Measurements from ENCODE around the gene RASA2.

The RASA2 gene

DNA sequence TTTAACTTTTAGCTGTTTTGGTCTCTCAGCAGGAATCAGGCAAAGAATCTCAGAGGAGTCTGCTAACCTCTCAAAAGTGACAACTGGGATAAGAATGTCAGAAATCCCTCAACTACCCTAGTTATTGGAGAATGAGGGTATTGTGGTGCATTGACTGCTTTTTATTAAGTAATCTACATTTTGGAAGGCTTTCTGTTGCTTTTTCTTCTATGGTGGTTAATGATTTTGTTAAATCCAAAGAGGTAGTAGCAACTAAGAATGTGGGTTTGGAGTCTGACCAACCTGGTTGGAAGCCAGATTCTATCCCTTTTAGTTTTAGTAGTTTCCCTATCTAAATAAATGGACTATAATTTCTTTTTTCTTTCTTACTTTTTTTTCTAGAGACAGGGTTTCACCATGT, 156.6 kb downstream of the RASA2 start:
- DNase-seq (ENCODE audit: low read depth in 2 of 3, low spot score in 1 of 3): no peak

DNA sequence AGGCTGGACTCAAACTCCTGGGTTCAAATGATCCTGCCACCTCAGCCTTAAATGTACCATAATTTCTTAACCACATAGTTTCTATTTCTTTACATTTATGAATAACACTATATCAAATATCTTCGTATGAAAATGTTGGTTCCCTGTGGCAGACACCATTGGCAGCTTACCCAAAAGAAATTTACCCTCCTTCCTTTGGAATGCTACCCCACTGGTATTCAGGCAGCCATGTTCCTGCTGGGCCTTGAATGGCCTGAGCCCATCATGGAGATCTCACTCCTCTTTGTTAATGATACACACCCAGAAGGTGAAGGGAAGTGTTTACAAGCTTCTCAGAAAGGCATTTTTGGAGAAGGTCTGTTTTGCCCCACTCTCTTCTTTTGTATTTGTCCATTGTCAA, 157.0 kb downstream of the RASA2 start:
- no peak for DNase-seq (ENCODE audit: low read depth in 2 of 3, low spot score in 1 of 3)

DNA sequence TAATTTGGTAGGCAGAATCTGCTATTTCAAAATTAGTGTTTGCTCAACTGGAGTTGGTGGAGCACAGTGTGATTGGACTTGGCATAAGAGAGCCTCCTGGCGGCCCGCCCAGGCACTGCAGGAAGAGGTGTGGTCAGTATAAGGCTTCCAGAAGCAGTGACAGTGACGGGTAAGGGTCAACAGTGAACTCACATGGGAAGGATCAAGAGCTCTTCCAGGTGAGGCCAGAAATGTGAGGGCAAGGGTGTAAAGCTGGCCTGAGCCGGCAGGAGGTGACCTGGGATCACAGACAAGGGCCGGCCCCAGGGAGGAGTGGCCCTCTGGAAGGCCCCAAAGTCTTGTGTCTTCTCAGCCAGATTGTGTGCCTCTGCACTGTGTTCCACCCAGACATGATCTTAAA, 158.1 kb downstream of the RASA2 start:
- peak; percentile 42 to 73 (median 68) for DNase-seq (ENCODE audit: low read depth in 2 of 3, low spot score in 1 of 3)

DNA sequence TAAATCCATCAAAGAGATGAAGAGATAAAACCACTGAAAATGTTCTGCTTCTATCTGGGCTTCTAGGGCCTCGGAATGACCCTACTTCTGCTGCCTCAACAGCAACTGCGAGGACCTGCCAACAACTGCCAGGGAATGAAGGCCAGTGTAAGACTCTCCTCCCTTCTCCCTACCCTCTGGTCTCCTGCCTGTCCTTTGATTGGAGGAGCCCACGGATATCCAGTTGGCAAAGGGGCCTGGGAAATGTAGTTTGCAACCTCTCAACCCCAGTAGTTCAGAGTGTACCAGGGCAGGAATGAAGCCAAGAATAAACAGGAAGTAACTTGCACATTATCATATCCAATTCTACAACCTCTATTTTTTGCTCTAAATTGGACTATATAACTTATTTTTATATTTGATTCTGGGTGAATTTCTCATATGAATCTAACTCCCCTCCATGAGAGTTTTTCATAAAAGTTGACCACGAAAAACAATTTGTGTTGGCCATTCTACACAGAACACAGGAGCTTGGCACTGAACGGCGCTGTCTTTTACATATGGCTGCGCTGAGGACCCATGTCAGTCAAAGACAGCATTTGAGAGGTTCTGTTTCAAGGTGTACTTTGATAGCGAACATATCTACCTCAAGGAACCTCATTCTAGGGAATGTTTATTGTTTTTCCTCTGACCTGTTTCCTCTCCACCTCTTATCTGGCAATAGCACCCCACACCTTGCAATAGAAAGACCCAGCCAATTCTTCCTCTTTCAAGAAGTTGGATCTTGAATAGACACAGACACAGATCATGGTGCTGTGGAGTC, 160.1 kb downstream of the RASA2 start:
- DNase-seq (ENCODE audit: low read depth in 2 of 3, low spot score in 1 of 3): no peak

DNA sequence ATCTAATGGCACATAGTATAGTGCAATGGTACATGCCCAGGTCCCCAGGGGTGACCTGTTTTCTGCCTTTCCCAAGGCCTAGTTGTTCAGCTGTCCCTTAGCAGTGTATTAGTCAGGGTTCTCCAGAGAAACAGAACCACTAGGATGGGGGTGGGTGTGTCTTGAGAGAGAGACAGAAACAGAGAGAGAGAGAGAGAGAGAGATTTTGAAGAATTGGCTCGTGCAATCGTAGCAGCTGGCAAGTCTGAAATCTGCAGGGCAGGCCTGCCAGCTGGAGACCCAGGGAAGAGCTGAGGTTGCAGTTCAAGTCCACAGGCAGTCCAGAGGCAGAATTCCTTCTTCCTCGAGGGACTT, 160.7 kb downstream of the RASA2 start:
- no peak for DNase-seq (ENCODE audit: low read depth in 2 of 3, low spot score in 1 of 3)

DNA sequence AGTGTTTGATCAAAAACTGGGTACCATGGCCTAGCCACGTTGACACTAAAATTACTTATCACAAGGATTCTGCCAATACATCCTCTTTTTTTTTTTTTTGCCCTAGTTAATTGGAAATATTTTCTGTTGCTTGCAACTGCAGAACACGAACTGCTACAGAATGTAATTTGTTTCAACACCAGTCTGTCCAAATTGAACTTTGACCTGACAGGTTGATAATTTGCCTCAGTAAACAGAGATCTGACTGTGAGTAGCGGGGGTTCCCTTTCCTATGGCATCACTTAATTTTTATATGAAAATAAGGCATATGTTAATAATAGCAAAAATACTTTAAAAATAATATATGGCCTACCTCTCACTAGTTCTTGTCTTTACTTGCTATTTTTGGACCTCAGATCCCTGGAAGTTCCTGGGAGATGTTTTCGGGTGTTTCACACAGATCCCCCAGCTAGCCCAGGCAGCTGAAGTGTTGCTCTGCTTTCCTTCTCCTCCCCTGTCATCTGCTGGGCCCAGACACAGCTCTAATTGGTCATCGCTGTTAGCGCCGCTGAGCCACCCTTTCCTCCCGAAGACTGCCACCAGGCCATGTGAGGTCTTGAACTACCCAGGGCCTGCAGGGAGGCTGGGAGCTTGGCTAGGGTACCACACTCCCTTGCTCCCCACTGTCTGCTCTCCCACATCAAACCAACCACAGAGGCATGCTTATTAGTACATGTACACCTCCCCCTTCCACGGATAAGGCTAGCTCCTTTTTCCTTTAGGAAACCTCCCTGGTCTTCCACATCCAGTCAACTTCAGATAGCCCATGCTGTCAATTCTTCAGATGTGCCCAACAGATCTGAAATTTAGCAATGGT, 161.5 kb downstream of the RASA2 start:
- no peak for DNase-seq (ENCODE audit: low read depth in 2 of 3, low spot score in 1 of 3)

DNA sequence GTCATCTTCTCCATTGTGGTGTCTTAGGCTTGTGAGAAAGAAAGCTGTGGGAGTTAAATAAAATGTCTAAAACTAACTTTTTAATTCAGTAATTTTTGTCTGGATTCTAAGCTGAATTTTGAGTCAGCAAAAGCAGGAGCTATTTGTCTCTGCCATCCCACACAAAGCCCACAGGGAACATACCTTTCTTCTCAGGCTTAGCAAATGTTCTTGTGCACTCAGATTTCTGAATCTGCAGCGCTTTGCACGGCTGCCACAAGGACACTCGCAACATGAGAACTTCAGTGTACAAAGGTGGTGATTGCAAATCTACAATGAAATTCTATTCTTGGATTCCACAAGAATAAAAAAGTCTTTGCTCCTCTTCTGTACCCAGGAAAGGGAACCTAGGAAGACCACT, 163.0 kb downstream of the RASA2 start:
- DNase-seq (ENCODE audit: low read depth in 2 of 3, low spot score in 1 of 3): no peak

DNA sequence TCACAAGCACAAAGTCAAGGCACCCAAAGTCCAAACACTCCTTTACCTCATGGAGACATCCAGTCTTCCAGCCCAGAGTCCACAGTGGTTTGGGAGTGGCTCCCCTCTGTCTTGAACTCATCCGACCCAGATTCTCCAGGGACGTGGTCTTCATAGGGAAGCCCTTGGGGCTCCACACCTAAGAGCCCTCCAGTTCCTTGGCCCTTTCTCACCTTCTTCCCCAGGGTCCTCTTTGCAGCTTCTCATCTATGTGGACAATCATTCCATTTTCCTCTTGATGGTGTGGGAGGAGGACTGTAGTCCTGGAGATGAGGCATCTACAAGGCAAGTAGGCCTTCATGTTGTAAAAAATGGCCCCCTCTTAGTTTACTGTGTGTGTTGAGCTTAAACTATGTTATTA, 164.0 kb downstream of the RASA2 start:
- DNase-seq (ENCODE audit: low read depth in 2 of 3, low spot score in 1 of 3): no peak

DNA sequence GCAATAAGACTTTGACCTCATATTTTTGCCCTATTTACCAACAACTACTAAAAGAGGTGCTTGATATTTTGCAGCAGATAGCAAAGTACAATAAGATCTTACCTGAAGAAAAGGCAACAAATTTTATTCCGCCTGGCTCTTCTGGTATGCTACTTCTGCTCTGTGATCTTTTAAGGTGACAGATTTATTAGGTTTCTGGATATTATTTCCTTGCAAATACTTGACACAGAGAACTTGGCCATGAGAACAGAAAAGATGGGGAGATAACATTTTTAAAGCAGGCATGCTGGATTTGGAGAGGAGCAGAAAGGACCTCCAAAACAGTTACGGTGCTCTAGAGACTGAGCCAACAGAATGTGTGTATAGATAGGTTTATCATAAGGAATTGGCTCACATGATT, 164.6 kb downstream of the RASA2 start:
- DNase-seq (ENCODE audit: low read depth in 2 of 3, low spot score in 1 of 3): no peak

DNA sequence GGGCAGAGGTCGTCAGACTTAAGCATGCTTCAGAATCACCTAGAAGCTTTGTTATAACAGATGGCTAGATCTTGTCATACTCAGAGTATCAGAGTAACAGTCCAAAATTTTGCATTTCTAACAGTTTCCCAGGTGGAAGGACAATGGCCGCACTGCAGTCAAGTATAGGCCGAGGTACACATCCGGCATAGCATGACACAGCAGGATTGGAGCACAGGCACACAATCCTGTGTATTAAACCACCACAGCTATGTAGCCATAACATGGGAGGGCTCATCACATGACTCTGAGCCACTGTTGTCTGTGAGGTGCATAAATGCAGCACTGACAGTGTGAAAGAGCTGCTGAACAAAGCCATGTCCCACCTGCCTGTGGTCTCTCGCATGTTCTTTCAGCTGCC, 165.5 kb downstream of the RASA2 start:
- no peak for DNase-seq (ENCODE audit: low read depth in 2 of 3, low spot score in 1 of 3)

DNA sequence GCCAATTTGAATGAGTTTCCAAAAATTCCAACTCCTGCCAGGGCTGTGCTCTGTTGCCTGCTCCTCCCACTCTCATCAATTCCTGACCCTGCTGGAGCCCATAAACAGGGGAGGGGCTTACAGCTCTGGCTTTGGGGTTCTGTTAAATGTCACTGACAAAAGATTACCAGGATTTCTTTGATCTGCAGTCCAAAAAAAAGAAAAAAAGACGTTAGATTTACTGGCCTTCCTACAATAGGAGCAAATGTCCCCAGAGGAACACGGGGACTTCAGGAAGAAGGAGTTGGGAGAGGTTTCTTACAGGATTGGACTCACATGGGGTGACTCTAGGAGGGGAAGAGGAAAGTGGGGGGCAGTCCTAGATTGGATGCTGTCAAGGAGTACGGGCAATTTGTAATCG, 167.0 kb downstream of the RASA2 start:
- no peak for DNase-seq (ENCODE audit: low read depth in 2 of 3, low spot score in 1 of 3)

DNA sequence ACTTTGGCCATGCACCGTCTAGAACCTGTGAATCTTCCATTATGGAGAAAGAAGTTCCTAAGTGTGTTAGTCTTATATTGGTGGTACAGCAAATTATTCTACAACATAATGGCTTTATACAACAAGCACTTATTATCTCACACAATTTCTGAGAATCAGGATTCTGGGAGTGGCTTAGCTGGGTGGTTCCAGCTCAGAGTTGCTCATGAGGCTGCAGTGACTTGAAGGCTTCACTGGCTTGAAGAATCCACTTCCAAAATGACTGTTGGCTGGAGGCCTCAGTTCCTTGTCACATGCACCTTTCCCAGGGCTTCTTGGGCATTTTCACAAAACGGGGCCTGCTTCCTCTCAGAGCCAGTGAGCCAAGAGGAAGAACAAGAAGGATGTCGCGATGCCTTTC, 169.0 kb downstream of the RASA2 start:
- DNase-seq (ENCODE audit: low read depth in 2 of 3, low spot score in 1 of 3): no peak

DNA sequence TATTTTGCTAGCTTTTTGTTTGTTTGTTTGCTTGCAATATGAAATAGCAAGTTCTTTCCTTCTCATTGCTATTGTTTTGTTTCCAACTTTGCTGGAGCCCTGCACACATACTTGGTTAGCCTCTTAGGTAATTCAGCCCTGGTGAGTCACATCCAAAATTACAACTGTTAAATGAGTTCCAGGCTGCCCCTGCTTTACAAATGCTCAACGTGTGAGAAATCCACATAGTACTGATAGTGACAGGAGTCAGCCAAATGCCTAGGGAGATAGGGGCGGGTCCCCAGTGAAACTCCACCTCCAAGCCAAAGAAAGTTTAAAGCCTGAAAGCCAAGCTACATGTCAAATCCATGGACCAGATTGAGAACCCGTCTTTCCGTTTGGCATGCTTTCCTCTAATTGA, 169.9 kb downstream of the RASA2 start:
- no peak for DNase-seq (ENCODE audit: low read depth in 2 of 3, low spot score in 1 of 3)

DNA sequence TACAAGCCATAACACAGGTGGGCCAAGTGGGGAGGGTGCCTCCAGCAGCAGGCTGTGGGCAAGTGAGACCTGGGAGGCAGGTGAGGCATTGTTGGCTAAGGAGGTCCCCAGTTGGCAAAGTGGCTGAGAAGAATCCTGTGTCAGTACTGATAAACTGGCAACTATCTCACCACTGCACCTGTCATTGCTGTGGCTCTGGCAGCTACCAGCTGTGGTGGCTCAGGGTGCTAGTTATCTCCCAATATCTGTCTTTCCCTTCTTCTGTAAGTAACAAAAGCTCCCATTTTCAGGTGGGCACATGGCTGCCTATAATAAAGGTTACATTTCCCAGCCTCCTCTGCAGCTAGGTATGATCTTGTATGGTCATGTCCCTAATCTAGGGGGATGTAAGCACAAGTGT, 170.7 kb downstream of the RASA2 start:
- DNase-seq (ENCODE audit: low read depth in 2 of 3, low spot score in 1 of 3): no peak

DNA sequence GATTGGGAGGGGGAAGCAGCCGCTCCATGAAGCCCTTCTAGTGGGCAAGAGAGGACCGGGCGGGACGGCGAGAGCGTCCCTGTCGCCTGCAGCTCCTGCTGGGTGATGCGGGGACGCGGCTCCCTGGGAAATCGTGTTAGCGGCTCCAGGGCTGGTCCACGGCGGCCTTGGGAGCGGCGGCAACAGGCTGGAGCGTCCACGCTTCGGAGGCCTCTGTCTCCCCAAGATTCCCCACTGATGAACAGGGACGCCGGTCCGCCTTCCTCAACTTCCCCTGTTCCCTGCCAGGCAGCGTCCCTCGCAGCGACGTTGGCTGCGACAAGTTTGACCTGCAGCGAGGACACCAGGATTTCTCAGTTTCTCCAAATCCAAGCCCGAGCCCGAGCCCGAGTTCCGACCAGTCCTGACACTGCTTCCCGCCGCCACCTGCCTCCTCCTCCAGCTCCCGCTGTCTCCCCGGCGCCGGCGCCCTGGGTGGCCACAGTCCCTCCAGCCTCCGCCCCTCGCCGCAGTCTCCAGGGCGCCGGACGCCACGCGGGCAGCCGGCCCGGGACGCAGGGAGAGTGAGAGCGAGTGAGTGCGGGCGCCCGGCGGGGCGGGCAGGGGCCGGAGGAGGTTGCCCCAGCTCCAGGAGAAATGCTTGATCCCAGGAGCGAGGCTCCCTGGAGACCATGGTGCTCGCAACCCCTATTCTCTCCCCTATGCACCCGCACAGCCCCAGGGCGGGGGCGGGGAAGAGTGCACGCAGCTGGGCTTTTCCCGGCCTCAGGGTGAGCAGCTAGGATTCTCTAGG, 173.2 kb downstream of the RASA2 start:
- DNase-seq (ENCODE audit: low read depth in 2 of 3, low spot score in 1 of 3): no peak

DNA sequence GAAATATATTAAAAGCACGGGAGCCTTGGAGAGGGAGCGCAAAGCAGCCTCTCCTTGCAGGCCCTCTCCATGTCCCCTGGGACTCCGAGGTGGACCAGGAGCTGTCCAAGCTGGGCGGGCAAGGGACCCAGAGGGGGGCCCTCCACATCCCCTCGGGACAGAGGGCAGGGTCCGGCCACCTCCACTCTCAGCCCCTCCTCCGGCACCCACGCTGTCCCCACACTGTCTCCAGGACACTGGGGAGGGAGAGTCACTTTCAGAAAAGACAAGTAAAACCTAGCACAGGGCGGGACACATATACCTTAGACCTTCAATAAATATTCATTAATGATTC, 173.8 kb downstream of the RASA2 start:
- DNase-seq (ENCODE audit: low read depth in 2 of 3, low spot score in 1 of 3): no peak

DNA sequence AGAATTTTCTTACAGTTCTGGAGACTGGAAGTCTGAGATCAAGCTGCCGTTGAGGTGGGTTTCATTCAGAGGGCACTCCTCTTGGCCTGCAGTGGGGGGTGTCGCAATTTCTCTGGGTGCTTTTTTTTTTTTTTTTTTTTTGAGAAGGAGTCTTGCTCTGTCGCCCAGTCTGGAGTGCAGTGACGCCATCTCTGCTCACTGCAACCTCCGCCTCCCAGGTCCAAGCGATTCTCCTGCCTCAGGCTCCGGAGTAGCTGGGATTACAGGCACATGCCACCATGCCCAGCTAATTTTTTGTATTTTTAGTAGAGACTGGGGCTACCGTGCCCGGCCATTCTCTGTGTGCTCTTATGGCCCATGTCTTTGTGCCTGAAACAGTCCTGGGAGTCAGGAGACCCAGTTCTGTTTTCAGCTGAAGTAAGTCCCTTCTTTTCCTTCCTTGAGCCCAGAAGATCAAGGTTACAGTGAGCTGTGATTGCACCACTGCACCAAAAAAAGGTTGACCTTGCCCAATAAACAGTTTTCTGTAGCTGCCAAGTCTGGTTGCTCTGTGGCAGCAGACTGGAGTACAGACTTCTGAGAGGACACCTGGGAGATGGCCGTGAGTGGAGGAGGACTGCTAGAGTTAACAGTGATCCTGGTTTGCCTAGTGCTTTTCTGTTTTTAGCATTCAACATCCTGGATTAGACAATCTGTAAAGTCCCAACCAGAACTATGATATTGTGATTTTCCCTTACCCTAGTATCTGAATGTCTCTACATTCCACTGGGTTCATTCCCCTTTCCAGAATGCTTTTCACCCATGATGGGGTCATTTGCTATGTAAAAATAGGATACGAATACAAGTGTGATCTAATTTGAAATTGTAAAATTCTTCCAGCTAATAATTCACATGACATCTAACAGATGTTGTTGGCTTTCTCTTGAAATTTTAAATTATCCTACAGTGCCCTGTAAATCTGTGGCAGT, 174.7 kb downstream of the RASA2 start:
- no peak for DNase-seq (ENCODE audit: low read depth in 2 of 3, low spot score in 1 of 3)

DNA sequence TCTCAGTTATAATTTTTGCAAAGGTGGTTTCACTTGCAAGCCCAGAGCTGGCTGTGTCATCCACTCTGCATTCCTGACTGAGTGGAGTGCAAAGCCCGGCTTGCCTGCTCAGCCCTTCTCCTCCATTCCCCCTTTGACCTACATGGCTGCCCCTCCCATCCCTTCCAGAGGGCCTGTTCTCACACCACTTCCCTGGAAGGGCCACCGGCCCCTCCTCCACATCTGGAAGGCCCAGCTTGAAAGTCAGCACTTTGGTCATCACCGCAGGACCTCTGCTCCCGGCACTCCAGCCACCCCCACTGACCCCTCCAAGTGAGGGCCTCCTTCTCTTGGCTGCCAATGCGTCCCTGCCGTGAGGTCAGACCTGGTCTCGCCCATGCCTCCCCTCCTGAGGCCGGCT, 177.2 kb downstream of the RASA2 start:
- no peak for DNase-seq (ENCODE audit: low read depth in 2 of 3, low spot score in 1 of 3)
